Mucosa of descending colon (tissue), 3 donors: Measurements from ENCODE around the gene FAM78A. TPM values are rescaled to one million over a fixed set of nuclear protein-coding genes. Genes with fewer than 3 reads are reported as not detected.
"Not testable (repeated sequence)": the region's sequence is repeated elsewhere in the genome, so short reads cannot be mapped to it uniquely, and the experiment has no call there.

ENCODE experiments used
- ATAC-seq: fragments of 200-7000 bp; cut with Tn5 transposase; one replicate; pipeline ENCODE4 v1.9.1; 2020; ENCODE audit warnings: mild to moderate bottlenecking, moderate library complexity
- DNase-seq, 3 donors: peaks; one replicate each; pipeline ENCODE4 v3.0.0-alpha.2; 2020
- H3K36me3 ChIP-seq: fragments of 200-600 bp; one replicate; pipeline ENCODE4 v1.8.0; 2021; ENCODE audit warnings: low read depth, mild to moderate bottlenecking
- H3K4me1 ChIP-seq: fragments of 200-600 bp; one replicate; pipeline ENCODE4 v1.8.0; 2021; ENCODE audit warnings: low read depth, mild to moderate bottlenecking
- H3K4me3 ChIP-seq: fragments of 200-600 bp; one replicate; pipeline ENCODE4 v1.8.0; 2021; ENCODE audit warnings: mild to moderate bottlenecking
- H3K9me3 ChIP-seq: fragments of 200-600 bp; one replicate; pipeline ENCODE4 v1.8.0; 2021; ENCODE audit warnings: mild to moderate bottlenecking
- CTCF ChIP-seq: fragments of 200-600 bp; IDR thresholded peaks from one replicate; pipeline ENCODE4 v1.8.0; 2022; ENCODE audit warnings: antibody characterized with exemption, mild to moderate bottlenecking
- intact Hi-C, 2 donors: fragments of 100-400 bp; cut with DNase I in 1 of 2; cut with micrococcal nuclease in 1 of 2; formaldehyde crosslinking; loops; one replicate each; pipeline versions ENCODE4 v1.11.0 to v1.11.1; 2022; cut with DNase I, micrococcal nuclease
- total RNA-seq, 3 donors: library from RNA; stranded (reverse); fragmentation: NEBNext Ultra II Directional in 2 of 3; extraction: Animal tissue kit (Norgen Biotek cat#: 25700) in 2 of 3; gene quantifications; one replicate each; pipeline versions ENCODE4 v1.2.1 to v1.2.4, GENCODE V29; 2021 to 2023
- donor health status: DM: no; HTN: no; CAD: no; lungs with moderate emphysema.
- donor health status: DM: no; HTN: no; CAD: no.
- donor health status: DM: no; HTN: yes; CAD: no.

Gene FAM78A
- total RNA-seq, 3 donors from 2014 or later = 1.4 to 3.9 (median 2.9) TPM

GRCh38 chr9:131273146-131273855 lies 3.0 kb downstream of the FAM78A start:
- H3K4me1 ChIP-seq = peaks cover 4% of the 10 kb centered on the region
- intact Hi-C loops = no loop called here
- no peaks in the 10 kb centered on the region for H3K9me3 ChIP-seq
- no peak overlapping the region for H3K4me3 ChIP-seq
- DNase-seq (peak in 1 of 3 donors; percentile 62), ATAC-seq (no peak)
- H3K36me3 ChIP-seq = no peaks in the 10 kb centered on the region
- no peak for TF ChIP-seq CTCF

GRCh38 chr9:131272212-131272611 lies 4.1 kb downstream of the FAM78A start:
- ATAC-seq (no peak), DNase-seq (peak in 1 of 3 donors; percentile 47)
- H3K4me1 ChIP-seq = peaks cover 4% of the 10 kb centered on the region
- no peak for TF ChIP-seq CTCF
- intact Hi-C loops = no loop called here
- H3K36me3 ChIP-seq = no peaks in the 10 kb centered on the region
- H3K9me3 ChIP-seq = no peaks in the 10 kb centered on the region
- no peak overlapping the region for H3K4me3 ChIP-seq

- Histone ChIP-seq H3K9me3 (no peaks in the 10 kb centered on the region), H3K36me3 (no peaks in the 10 kb centered on the region), H3K4me1 (peaks cover 4% of the 10 kb centered on the region), H3K4me3 (no peak overlapping the region)
- no peak for ATAC-seq
- intact Hi-C loops = no loop called here
- peak in 1 of 3 donors; percentile 49 for DNase-seq
- TF ChIP-seq CTCF = no peak
Observed at GRCh38 chr9:131271506-131271931, 4.8 kb downstream of the FAM78A start.

- H3K36me3 ChIP-seq, H3K4me3 ChIP-seq, H3K9me3 ChIP-seq, ATAC-seq, H3K4me1 ChIP-seq, DNase-seq, intact Hi-C loops: not testable (repeated sequence)
Observed at GRCh38 chr9:131271016-131271273, 5.4 kb downstream of the FAM78A start.

- Histone ChIP-seq H3K36me3 (no peaks in the 10 kb centered on the region), H3K9me3 (no peaks in the 10 kb centered on the region), H3K4me1 (no peaks in the 10 kb centered on the region), H3K4me3 (no peak overlapping the region)
- peak; percentile 39 for ATAC-seq
- intact Hi-C loops = no loop called here
- TF ChIP-seq CTCF = no peak
- peak; percentile 48 to 83 (median 57) for DNase-seq
Observed at GRCh38 chr9:131270171-131271015, 5.9 kb downstream of the FAM78A start.
